NOMO-1 treated with dmso at 0.1 percent for 144 hours (cell line): ENCODE measurements around the gene FAM236D.
"Not testable (repeated sequence)": the region's sequence is repeated elsewhere in the genome, so short reads cannot be mapped to it uniquely, and the experiment has no call there.

Source experiments
- DNase-seq: peaks from one replicate; lab custom pipeline; 2025; ENCODE audit not compliant: unreplicated experiment; lab: John Stamatoyannopoulos, UW

Gene FAM236D

GRCh38 chrX:72808110-72808509 is at the start of gene FAM236D:
FAM236D (minus strand) TSS chrX:72808210; CDS start chrX:72808110, 100 bp downstream.
- DNase-seq = not testable (repeated sequence)

GRCh38 chrX:72837532-72837931 is 29.5 kb upstream of the FAM236D start:
- not testable (repeated sequence) for DNase-seq

- not testable (repeated sequence) for DNase-seq
Measured at GRCh38 chrX:72830701-72831100, 22.7 kb upstream of the FAM236D start.

- not testable (repeated sequence) for DNase-seq
Measured at GRCh38 chrX:72790390-72790789, 17.6 kb downstream of the FAM236D start.

- DNase-seq = not testable (repeated sequence)
Measured at GRCh38 chrX:72788142-72788541, 19.9 kb downstream of the FAM236D start.

- not testable (repeated sequence) for DNase-seq
Measured at GRCh38 chrX:72783964-72784363, 24.0 kb downstream of the FAM236D start.

GRCh38 chrX:72783365-72783936 is 24.6 kb downstream of the FAM236D start:
- DNase-seq = not testable (repeated sequence)

- not testable (repeated sequence) for DNase-seq
Measured at GRCh38 chrX:72782560-72782959, 25.4 kb downstream of the FAM236D start, which contains the start of gene FAM236B. FAM236B (minus strand) TSS chrX:72782660; CDS start chrX:72782560, 100 bp downstream.

GRCh38 chrX:72778146-72778545 is 29.9 kb downstream of the FAM236D start:
- not testable (repeated sequence) for DNase-seq

- not testable (repeated sequence) for DNase-seq
Measured at GRCh38 chrX:72777467-72777790, 30.6 kb downstream of the FAM236D start.

GRCh38 chrX:72776653-72777466 is 31.1 kb downstream of the FAM236D start, which contains the start of gene DMRTC1B:
DMRTC1B (plus strand) TSS chrX:72776890; CDS start chrX:72845136, 68,246 bp downstream.
- DNase-seq = not testable (repeated sequence)

- not testable (repeated sequence) for DNase-seq
Measured at GRCh38 chrX:72760454-72760853, 47.6 kb downstream of the FAM236D start.
